SU-DHL-6 (cell line): Measurements from ENCODE around the gene LACRT.

Experiments
- CTCF ChIP-seq: fragments of 200-600 bp; sonication (generic); IDR thresholded peaks from one replicate; pipeline ENCODE4 v1.5.1; 2017; ENCODE audit warnings: antibody characterized with exemption, mild to moderate bottlenecking, low read length, moderate library complexity; ENCODE audit not compliant: insufficient read depth, poor library complexity, severe bottlenecking
- EZH2phosphoT487 ChIP-seq: fragments of 200-600 bp; sonication (generic), shearing (Covaris generic); conservative IDR thresholded peaks from 2 replicates; pipeline ENCODE4 v1.6.1; 2018; ENCODE audit warnings: mild to moderate bottlenecking, antibody characterized with exemption, low read length, moderate library complexity, mixed read lengths

GRCh38 chr12:54648265-54648664 is 13.6 kb upstream of the LACRT start, which contains the start of gene DCD:
- TF ChIP-seq CTCF = no peak
- no peak for TF ChIP-seq EZH2phosphoT487
